ENCODE measurements around the gene GRAMD1B. TPM values are rescaled to one million over a fixed set of nuclear protein-coding genes. Genes with fewer than 3 reads are reported as not detected.

The GRAMD1B gene
- total RNA-seq (10 to 100 TPM; 16.1 to 21.8 TPM), total RNA-seq (7.3 to 88.4 (median 20.5) reads per million in 172 experiments)
- polyA plus RNA-seq (2013, experiment 1 of 2), result 8.8 TPM
- 9.3 TPM for polyA plus RNA-seq (2013, experiment 2 of 2)

- peaks cover 24% of the 10 kb centered on the region for H3K4me1 ChIP-seq (ENCODE audit: insufficient read depth, low read length)
- H3K36me3 ChIP-seq (ENCODE audit: insufficient read depth, low read length), result no peaks in the 10 kb centered on the region
- peak; percentile 66 to 88 (median 78) for DNase-seq
- ChIA-PET POLR2A (interaction anchor here (1.1 to 1.8 kb wide), 2 partner anchors 10 to 21 kb away, joined by 3 to 4 read pairs; no protein-coding TSS in a partner anchor), CTCF (interaction anchor here (0.6 kb wide), 1 partner anchor 150 kb away, joined by 3 read pairs; no protein-coding TSS in a partner anchor)
- Mint-ChIP-seq H3K4me3 (peak within 1 kb of the TSS; percentile 96), H3K4me1 (ENCODE audit: low read depth) (peaks cover 28% of the 10 kb centered on the region), H3K27me3 (no peaks in the 10 kb centered on the region), H3K9me3 (no peaks in the 10 kb centered on the region), H3K36me3 (ENCODE audit: low read depth) (peaks cover 4% of the 10 kb centered on the region), H3K27ac (peak within 1 kb of the TSS; percentile 76)
- H3K9me3 ChIP-seq (ENCODE audit: control insufficient read depth in 1 of 2, insufficient read depth in 1 of 2, low read length in 2 of 2), result no peaks in the 10 kb centered on the region
- intact Hi-C loops (cut with DNase I, micrococcal nuclease), result loop anchor here in 1 of 2 experiments (2.0 to 10.0 kb wide), 2 partner anchors 23 to 315 kb away; partner anchors contain the start of gene ZNF202
- TF ChIP-seq, protein P1, sequence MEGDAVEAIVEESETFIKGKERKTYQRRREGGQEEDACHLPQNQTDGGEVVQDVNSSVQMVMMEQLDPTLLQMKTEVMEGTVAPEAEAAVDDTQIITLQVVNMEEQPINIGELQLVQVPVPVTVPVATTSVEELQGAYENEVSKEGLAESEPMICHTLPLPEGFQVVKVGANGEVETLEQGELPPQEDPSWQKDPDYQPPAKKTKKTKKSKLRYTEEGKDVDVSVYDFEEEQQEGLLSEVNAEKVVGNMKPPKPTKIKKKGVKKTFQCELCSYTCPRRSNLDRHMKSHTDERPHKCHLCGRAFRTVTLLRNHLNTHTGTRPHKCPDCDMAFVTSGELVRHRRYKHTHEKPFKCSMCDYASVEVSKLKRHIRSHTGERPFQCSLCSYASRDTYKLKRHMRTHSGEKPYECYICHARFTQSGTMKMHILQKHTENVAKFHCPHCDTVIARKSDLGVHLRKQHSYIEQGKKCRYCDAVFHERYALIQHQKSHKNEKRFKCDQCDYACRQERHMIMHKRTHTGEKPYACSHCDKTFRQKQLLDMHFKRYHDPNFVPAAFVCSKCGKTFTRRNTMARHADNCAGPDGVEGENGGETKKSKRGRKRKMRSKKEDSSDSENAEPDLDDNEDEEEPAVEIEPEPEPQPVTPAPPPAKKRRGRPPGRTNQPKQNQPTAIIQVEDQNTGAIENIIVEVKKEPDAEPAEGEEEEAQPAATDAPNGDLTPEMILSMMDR (IDR thresholded peaks at IDR 0.05), result no peak
- H3K4me3 ChIP-seq (ENCODE audit: low read length), result peak within 1 kb of the TSS; percentile 74
- no peaks in the 10 kb centered on the region for H3K27me3 ChIP-seq (ENCODE audit: control insufficient read depth in 1 of 2, insufficient read depth in 2 of 2, low read length in 2 of 2)
- ATAC-seq (ENCODE audit: poor library complexity), result peak; percentile 85
- peak within 1 kb of the TSS; percentile 6 to 42 for H3K27ac ChIP-seq (ENCODE audit: low read depth in 1 of 2, low read length in 2 of 2)
Measured at GRCh38 chr11:123429913-123430720, at the start of gene GRAMD1B. GRAMD1B (plus strand) TSS chr11:123430269; CDS start chr11:123430793, 524 bp downstream.

- Mint-ChIP-seq H3K9me3 (no peaks in the 10 kb centered on the region), H3K4me1 (ENCODE audit: low read depth) (peaks cover 6% of the 10 kb centered on the region), H3K4me3 (no peak overlapping the region), H3K27ac (no peak overlapping the region), H3K27me3 (no peaks in the 10 kb centered on the region), H3K36me3 (ENCODE audit: low read depth) (no peaks in the 10 kb centered on the region)
- DNase-seq (no peak), ATAC-seq (ENCODE audit: poor library complexity) (no peak)
- H3K9me3 ChIP-seq (ENCODE audit: control insufficient read depth in 1 of 2, insufficient read depth in 1 of 2, low read length in 2 of 2), result no peaks in the 10 kb centered on the region
- H3K36me3 ChIP-seq (ENCODE audit: insufficient read depth, low read length), result no peaks in the 10 kb centered on the region
- CTCF ChIA-PET, result no interaction called here
- TF ChIP-seq, protein P1 (IDR thresholded peaks at IDR 0.05), result no peak
- POLR2A ChIA-PET, result interaction anchor here (0.6 kb wide), 1 partner anchor 314 kb away, joined by 4 read pairs; no protein-coding TSS in a partner anchor
- no peaks in the 10 kb centered on the region for H3K27me3 ChIP-seq (ENCODE audit: control insufficient read depth in 1 of 2, insufficient read depth in 2 of 2, low read length in 2 of 2)
- intact Hi-C loops (cut with DNase I, micrococcal nuclease), result no loop called here
- H3K4me1 ChIP-seq (ENCODE audit: insufficient read depth, low read length), result peaks cover 14% of the 10 kb centered on the region
- no peak overlapping the region for H3K4me3 ChIP-seq (ENCODE audit: low read length)
- no peak overlapping the region for H3K27ac ChIP-seq (ENCODE audit: low read depth in 1 of 2, low read length in 2 of 2)
Measured at GRCh38 chr11:123381149-123381548, 48.9 kb upstream of the GRAMD1B start.

DNA sequence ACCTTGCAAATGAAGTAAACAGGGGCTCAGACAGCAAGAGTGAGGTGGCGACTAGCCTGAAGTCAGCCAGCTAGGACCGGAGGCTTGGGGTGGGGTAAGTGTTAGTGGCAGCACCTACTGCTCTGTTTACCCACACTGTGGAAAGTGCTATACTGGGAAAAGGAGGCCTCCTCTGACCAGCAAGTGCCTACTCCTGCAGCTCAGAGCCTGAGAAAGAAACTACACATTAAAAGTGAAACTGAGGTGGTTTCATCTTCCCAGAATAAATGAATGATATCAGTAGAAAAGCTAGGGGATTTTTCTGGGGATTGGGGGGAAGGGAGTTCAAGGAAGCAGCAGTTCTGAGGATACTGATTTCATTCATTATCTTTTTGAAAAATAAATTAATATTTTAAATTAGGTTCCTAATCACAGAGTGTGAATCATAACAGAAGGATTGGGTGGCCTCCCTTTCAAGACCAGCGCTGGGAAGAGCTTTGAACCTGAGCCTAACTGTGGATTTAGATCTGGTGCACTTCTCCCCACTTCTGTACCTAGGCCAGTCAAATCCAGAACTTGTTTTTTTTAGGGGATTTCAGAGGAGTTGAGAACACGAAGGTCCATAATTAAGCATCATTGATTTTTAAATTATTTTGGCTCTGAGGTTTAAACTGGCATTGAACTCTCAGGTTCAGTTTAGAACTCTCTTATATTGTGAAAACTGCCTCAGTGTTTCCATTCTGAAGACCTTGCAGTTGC, 48.1 kb upstream of the GRAMD1B start:
- H3K27ac Mint-ChIP-seq, result no peak overlapping the region
- H3K27me3 Mint-ChIP-seq, result no peaks in the 10 kb centered on the region
- POLR2A ChIA-PET, result interaction anchor here (0.6 to 0.7 kb wide), 2 partner anchors 24 to 315 kb away, joined by 3 to 4 read pairs; no protein-coding TSS in a partner anchor
- TF ChIP-seq, protein P1 (IDR thresholded peaks at IDR 0.05), result no peak
- Histone ChIP-seq H3K36me3 (ENCODE audit: insufficient read depth, low read length) (no peaks in the 10 kb centered on the region), H3K27me3 (ENCODE audit: control insufficient read depth in 1 of 2, insufficient read depth in 2 of 2, low read length in 2 of 2) (no peaks in the 10 kb centered on the region), H3K9me3 (ENCODE audit: control insufficient read depth in 1 of 2, insufficient read depth in 1 of 2, low read length in 2 of 2) (no peaks in the 10 kb centered on the region), H3K4me1 (ENCODE audit: insufficient read depth, low read length) (peaks cover 14% of the 10 kb centered on the region), H3K27ac (ENCODE audit: low read depth in 1 of 2, low read length in 2 of 2) (no peak overlapping the region), H3K4me3 (ENCODE audit: low read length) (no peak overlapping the region)
- DNase-seq (peak in 1 of 14 experiments; percentile 48), ATAC-seq (ENCODE audit: poor library complexity) (no peak)
- intact Hi-C loops (cut with DNase I, micrococcal nuclease), result no loop called here
- no peaks in the 10 kb centered on the region for H3K9me3 Mint-ChIP-seq
- H3K36me3 Mint-ChIP-seq (ENCODE audit: low read depth), result no peaks in the 10 kb centered on the region
- H3K4me1 Mint-ChIP-seq (ENCODE audit: low read depth), result peaks cover 6% of the 10 kb centered on the region
- CTCF ChIA-PET, result no interaction called here
- H3K4me3 Mint-ChIP-seq, result no peak overlapping the region

All from CD4-positive, alpha-beta T cell (primary cell).